NCI-H748 treated with DMSO at 0.1 percent for 48 hours (cell line): ENCODE results near the gene POU3F1.

Source experiments
- DNase-seq: peaks from one replicate; lab custom pipeline; 2025; lab: John Stamatoyannopoulos, UW

The POU3F1 gene

DNA sequence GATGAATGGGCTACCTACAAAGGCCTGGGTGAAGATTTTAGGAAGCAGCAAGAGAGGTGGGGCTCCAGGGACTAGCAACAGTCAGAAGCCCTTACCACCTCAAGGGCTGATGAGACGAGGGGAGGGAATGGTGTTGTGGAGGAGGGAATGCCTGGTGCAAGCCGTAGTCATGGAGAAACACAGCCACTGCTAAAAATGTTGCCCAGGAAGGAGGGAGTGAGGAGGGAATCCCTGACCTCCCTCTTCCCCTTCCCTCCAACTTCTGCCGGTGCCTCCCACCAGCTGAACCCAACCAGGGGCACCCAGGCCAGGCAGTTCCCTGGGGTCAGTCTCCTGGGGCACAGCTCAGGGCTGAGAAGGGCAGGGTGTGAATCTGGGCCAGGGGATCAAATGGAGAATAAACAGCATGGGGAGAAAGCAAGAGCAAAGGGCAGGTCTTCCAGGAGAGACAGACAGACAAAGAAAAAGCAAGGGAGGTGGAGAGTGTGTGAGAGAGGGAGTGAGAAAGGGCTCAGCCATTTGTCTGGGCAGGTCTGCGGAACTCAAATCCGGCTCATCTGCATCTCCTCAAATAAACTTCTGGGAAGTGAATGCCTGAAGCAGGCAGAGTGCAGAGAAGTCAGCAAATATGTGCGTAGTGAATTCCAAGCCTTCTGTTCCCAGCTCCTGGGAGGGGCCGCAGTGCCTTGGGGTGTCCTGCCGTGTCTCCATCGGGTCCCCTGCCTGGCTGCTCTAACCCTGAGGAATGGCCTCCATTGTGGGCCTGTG is 27.1 kb upstream of the POU3F1 start:
- DNase-seq: no peak

DNA sequence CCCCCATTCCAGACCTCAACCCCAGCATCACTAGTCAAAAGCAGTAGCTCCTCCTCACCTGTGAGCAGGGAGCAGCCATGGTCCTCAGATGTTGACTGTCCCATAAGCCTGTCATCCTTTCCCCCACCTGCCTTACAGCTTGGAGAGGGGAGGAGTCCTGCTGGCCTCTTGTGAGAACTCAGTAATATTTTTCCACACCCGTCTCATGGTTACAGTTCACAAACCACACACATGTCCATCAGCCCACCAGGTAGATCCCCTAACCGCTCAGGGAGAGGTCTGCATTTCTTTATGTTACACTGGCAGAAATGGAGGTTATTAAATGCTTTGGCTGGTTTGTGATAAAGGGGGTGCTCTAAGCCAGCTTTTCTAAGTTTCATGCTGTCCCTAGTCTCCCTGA is 26.3 kb upstream of the POU3F1 start:
- DNase-seq: no peak

GRCh38 chr1:38071312-38072256 is 25.0 kb upstream of the POU3F1 start:
- no peak for DNase-seq

GRCh38 chr1:38068980-38069340 is 22.4 kb upstream of the POU3F1 start:
- DNase-seq: no peak

DNA sequence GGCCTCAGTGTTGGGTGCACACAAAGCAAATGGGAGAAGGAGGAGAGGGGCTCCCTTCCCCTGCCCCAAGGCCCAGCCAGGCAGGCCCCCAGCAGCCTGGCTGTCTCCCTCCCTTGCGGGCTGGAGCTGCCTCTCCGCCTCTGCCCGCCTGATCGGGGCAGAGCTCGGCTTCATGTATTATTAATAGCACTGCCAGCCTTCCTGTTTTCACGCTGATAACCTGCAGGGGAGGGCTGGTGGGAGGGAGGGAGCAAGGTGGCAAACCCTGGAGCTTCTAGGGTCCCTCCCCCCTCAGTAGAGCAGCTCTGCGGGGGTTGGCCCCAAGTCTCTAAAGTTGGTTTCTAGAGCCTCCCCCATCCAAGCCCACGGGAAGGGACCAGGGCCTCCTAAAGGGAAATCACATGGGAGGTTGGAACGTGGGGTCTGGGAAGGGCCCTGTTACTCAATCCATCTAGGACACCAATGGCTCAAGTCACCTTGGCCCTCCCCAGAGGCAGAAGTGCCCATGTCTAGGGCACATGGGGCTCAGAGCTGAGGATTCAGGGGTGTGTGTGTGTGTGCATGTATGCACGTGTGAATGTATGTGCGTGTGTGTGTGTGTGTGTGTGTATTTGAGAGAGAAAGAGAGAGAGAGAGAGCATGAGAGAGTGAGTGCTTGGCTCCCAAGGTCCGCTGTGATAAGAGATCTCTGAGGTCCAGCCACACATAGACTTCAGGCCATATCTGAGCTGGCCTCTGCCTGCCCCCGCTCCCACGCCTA is 21.8 kb upstream of the POU3F1 start:
- DNase-seq: no peak

GRCh38 chr1:38064197-38064903 is 17.8 kb upstream of the POU3F1 start:
- no peak for DNase-seq

- no peak for DNase-seq
Measured at GRCh38 chr1:38063616-38064015, 17.0 kb upstream of the POU3F1 start.

- peak; percentile 46 for DNase-seq
Measured at GRCh38 chr1:38062361-38063288, 16.0 kb upstream of the POU3F1 start.

DNA sequence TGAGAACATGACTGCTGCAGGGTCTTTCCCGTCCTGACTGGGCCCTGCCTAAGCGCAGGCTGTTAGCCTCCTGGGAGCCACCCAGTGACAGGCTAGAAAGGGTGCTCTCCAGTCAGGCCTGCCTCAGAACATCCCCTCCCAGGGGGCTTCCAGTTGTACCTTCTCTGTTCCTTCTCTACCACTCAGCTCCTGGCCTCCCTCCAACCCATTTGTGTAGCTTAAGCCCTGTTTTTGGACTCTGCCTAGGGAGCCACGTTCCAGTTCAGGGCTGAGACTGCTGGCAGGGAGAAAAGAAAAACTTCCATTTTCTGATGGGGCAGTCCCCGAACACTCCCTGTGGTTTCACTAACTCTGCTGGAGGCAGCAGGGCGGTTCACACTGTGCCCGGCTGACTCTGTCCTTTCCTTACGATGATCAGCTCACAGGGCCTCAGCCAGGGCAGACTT is 15.3 kb upstream of the POU3F1 start:
- DNase-seq: no peak

DNA sequence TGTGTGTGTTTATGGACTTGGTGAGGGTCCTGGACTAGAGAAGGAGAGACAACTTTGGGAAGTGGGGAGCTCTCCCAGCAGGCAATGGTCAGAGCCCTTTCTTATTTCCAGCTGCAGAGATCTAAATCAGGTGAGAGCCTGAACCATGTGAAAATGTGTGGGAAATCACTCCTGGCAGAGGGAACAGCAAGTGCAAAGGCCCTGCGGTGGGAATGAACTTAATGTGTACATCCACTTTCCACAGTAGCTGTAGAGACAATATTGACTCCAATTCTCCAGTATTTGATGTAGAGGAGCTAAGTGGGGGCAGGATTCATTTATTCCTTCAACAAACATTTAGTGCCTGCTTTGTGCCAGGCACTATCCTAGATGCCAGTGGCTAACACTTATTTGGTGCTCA is 14.7 kb upstream of the POU3F1 start:
- DNase-seq: no peak

GRCh38 chr1:38060498-38060897 is 13.9 kb upstream of the POU3F1 start:
- no peak for DNase-seq

GRCh38 chr1:38059635-38060250 is 13.2 kb upstream of the POU3F1 start:
- no peak for DNase-seq

DNA sequence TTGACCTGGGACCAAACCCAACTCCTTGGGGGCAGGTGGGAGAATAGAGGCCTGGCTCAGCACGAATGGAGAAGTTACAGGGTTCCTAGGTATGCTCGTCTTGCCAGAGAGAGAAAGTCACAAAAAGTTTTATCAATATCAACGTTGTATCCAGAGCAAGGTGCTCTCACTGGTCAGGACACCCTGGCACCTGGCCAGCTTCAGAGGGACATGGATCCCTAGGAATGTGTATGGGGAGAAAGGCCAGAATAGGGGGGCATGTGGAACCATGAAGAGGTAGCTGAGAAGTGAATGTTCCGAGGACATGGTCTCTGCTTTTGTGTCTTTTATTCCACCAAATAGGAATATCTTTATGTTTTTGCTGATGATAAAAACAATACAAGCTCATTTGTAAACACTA is 9.4 kb upstream of the POU3F1 start:
- DNase-seq: no peak

DNA sequence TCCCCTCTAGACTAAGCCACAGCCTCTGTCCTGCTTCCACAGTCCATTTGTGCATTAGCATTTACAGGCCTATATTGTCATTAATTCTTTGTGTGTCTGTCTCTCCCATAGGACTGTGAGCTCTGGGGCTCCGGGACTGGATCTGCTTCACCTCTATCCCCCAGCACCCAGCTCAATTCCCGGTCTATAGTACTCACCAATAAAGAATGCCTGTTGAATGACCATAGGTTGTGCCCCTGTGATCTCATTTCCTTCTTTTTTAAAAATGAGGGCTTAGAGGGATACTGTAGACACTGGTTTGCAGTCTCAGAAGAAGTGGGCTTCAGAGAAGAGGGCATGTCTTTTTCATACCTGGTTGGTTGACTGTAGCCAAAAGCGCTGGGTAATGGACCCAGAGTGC is 8.8 kb upstream of the POU3F1 start:
- no peak for DNase-seq

- DNase-seq: no peak
Measured at GRCh38 chr1:38053416-38054091, 7.0 kb upstream of the POU3F1 start.

- no peak for DNase-seq
Measured at GRCh38 chr1:38052750-38053415, 6.3 kb upstream of the POU3F1 start.

GRCh38 chr1:38051079-38051543 is 4.5 kb upstream of the POU3F1 start:
- DNase-seq: no peak

- DNase-seq: no peak
Measured at GRCh38 chr1:38050397-38051078, 3.9 kb upstream of the POU3F1 start.
